GM13977 (cell line): ENCODE results near the gene LIPN.

Source experiments
- DNase-seq: peaks from one replicate; pipeline ENCODE4 v3.0.0; 2012; ENCODE audit warnings: low spot score
- CTCF ChIP-seq: IDR thresholded peaks from 2 replicates; pipeline ENCODE4 v1.5.1; 2012; ENCODE audit warnings: mild to moderate bottlenecking, control low read depth; ENCODE audit not compliant: insufficient read depth; ENCODE audit errors: extremely low read depth, missing control alignments
- in situ Hi-C: fragments of 300-500 bp; cut with MboI; formaldehyde crosslinking; loops from one replicate; pipeline ENCODE4 v1.12.0; 2022; ENCODE audit warnings: low sequenced_read_pairs, low pct_unique_long_range_greater_than_20kb, mixed read lengths, inconsistent platforms; ENCODE audit not compliant: unreplicated experiment

LIPN gene

GRCh38 chr10:88759366-88760101 is at the start of gene LIPN:
TSS of gene LIPN (plus strand) at chr10:88760020. CDS start at chr10:88761406, 1,386 bp downstream.
- TF ChIP-seq CTCF = no peak
- DNase-seq = no peak
- in situ Hi-C loops = no loop called here

- no peak for TF ChIP-seq CTCF
- in situ Hi-C loops = no loop called here
- DNase-seq = no peak
These were observed 44.3 kb upstream of the LIPN start for GRCh38 chr10:88715517-88715916.

- in situ Hi-C loops = no loop called here
- no peak for DNase-seq
- no peak for TF ChIP-seq CTCF
These were observed 38.4 kb upstream of the LIPN start for GRCh38 chr10:88721392-88721791.

- DNase-seq = peak; percentile 5
- TF ChIP-seq CTCF = no peak
- in situ Hi-C loops = no loop called here
These were observed 34.0 kb upstream of the LIPN start for GRCh38 chr10:88725798-88726197.

GRCh38 chr10:88728107-88728763 is 31.6 kb upstream of the LIPN start:
- peak; percentile 6 for DNase-seq
- TF ChIP-seq CTCF = peak; percentile 46

GRCh38 chr10:88730864-88731263 is 29.0 kb upstream of the LIPN start:
- TF ChIP-seq CTCF = no peak
- in situ Hi-C loops = no loop called here
- DNase-seq = no peak

More at GRCh38 chr10:88728107-88728763, 31.6 kb upstream of the LIPN start:
- in situ Hi-C loops = no loop called here
